Gastroesophageal sphincter (tissue), 4 donors: ENCODE results near the gene CACNA1C. TPM values are rescaled to one million over a fixed set of nuclear protein-coding genes. Genes with fewer than 3 reads are reported as not detected.
A peak's percentile ranks its signal among the peaks of the same experiment; 100 is the strongest.

Experiments
- ATAC-seq: fragments of 150-250 bp; one replicate; pipeline ENCODE4 v1.9.1; 2016; ENCODE audit warnings: mild to moderate bottlenecking, moderate library complexity
- H3K27ac ChIP-seq, 4 donors: fragments of 200-600 bp; sonication (generic) in 3 of 4; 1 replicate in 3 of 4; 2 replicates in 1 of 4; pipeline ENCODE4 v1.5.1; 2016 to 2019
- H3K27me3 ChIP-seq: fragments of 200-600 bp; sonication (generic); one replicate; pipeline ENCODE4 v1.5.1; 2019
- H3K36me3 ChIP-seq, 2 donors: fragments of 200-600 bp; sonication (generic); one replicate each; pipeline ENCODE4 v1.5.1; 2019; ENCODE audit warnings: control low read depth in 1 of 2
- H3K4me1 ChIP-seq, 3 donors: fragments of 200-600 bp; sonication (generic); 1 replicate in 2 of 3; 2 replicates in 1 of 3; pipeline ENCODE4 v1.5.1; 2016 to 2019; ENCODE audit warnings: control low read depth in 2 of 3
- H3K4me3 ChIP-seq, 2 donors: fragments of 200-600 bp; sonication (generic); one replicate each; pipeline ENCODE4 v1.5.1; 2019; ENCODE audit warnings: mild to moderate bottlenecking in 1 of 2, moderate library complexity in 1 of 2
- H3K9me3 ChIP-seq, 3 donors: fragments of 200-600 bp; sonication (generic); one replicate each; pipeline ENCODE4 v1.5.1; 2017 to 2019; ENCODE audit warnings: control low read depth in 2 of 3
- EP300 ChIP-seq: sonication (generic); formaldehyde crosslinking; IDR thresholded peaks from one replicate; pipeline ENCODE4 v1.6.1; 2017; ENCODE audit warnings: antibody characterized with exemption, mild to moderate bottlenecking
- POLR2A ChIP-seq, 2 donors: fragments of 450-650 bp; IDR thresholded peaks; one replicate each; pipeline ENCODE4 v1.6.1; 2017; ENCODE audit warnings: antibody characterized with exemption in 2 of 2, mild to moderate bottlenecking in 2 of 2, moderate library complexity in 1 of 2
- POLR2AphosphoS5 ChIP-seq: sonication (generic); formaldehyde crosslinking; IDR thresholded peaks from one replicate; pipeline ENCODE4 v1.6.1; 2017; ENCODE audit warnings: antibody characterized with exemption
- whole genome bisulfite sequencing, 2 donors: methylation state at CpG; one replicate each; pipeline ENCODE4 v1.1.5; 2018; ENCODE audit warnings: low coverage in 1 of 2; 5-methylcytosine and 5-hydroxymethylcytosine counted together
- total RNA-seq, 4 donors: library from RNA; depleted of rRNA; stranded (reverse); fragments of >200 nt; gene quantifications; one replicate each; pipeline ENCODE4 v1.1.0, GENCODE V29; 2016
- TF ChIP-seq, protein P1 (sequence below), 4 experiments: fragments of 200-600 bp in 2 of 4; fragments of 450-650 bp in 2 of 4; sonication (generic) in 1 of 4; IDR thresholded peaks; one replicate each; pipeline ENCODE4 v1.5.1; 2017 to 2019; ENCODE audit warnings: antibody characterized with exemption in 4 of 4, mild to moderate bottlenecking in 2 of 4, moderate library complexity in 2 of 4

CACNA1C gene
- total RNA-seq, 4 donors from 2014 or later: 22.9 to 96.2 (median 41.4) TPM

DNA sequence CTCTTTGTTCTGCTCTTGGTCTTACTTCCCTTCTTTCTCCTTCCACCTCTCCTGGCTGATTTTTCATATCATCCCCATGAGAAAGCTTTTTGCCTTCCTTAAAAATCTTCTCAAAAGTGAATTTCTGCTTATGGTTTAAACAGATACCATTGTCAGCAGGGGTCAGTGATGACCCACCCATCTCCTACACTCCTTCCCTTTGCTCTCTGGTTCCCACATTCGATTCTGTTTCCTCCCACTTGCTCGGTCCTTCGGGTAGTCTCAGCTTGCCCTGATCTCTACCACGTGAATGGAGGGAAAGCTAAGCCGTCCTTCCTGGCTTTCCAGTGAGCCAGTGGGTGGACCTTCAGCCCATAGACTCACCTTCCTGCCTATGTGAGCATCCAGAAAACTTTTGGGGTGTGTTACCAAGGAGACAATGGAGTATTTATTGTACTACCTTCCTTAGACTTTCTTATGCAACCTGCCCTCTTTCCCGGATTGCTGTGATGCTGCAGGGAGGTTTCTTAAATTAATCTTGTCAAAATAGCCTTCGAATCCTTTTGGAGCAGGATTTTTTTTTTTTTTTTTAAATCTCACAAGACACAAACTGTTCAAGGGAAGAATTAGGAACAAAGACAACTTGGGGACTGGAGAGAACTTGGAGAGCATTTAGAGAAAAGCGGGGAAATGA, 306.3 kb downstream of the CACNA1C start:
- whole genome bisulfite sequencing, 2 donors: 44 to 46% methylated on average over 3 to 5 of the region's 8 CpGs
- H3K27ac ChIP-seq: peak overlapping the region in 2 of 4 donors; percentile 42 to 55
- H3K4me1 ChIP-seq: peaks cover 0 to 40% (median 3%) of the 10 kb centered on the region in 3 donors
- no peak for ATAC-seq
- TF ChIP-seq POLR2A (IDR thresholded peaks at IDR 0.05) (no peak), POLR2AphosphoS5 (no peak), EP300 (no peak)
- TF ChIP-seq, protein P1, sequence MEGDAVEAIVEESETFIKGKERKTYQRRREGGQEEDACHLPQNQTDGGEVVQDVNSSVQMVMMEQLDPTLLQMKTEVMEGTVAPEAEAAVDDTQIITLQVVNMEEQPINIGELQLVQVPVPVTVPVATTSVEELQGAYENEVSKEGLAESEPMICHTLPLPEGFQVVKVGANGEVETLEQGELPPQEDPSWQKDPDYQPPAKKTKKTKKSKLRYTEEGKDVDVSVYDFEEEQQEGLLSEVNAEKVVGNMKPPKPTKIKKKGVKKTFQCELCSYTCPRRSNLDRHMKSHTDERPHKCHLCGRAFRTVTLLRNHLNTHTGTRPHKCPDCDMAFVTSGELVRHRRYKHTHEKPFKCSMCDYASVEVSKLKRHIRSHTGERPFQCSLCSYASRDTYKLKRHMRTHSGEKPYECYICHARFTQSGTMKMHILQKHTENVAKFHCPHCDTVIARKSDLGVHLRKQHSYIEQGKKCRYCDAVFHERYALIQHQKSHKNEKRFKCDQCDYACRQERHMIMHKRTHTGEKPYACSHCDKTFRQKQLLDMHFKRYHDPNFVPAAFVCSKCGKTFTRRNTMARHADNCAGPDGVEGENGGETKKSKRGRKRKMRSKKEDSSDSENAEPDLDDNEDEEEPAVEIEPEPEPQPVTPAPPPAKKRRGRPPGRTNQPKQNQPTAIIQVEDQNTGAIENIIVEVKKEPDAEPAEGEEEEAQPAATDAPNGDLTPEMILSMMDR (IDR thresholded peaks at IDR 0.05): no peak
- peaks cover 0 to 6% of the 10 kb centered on the region in 2 donors for H3K36me3 ChIP-seq
- no peaks in the 10 kb centered on the region for H3K9me3 ChIP-seq
- H3K27me3 ChIP-seq: no peaks in the 10 kb centered on the region
- H3K4me3 ChIP-seq: no peak overlapping the region

DNA sequence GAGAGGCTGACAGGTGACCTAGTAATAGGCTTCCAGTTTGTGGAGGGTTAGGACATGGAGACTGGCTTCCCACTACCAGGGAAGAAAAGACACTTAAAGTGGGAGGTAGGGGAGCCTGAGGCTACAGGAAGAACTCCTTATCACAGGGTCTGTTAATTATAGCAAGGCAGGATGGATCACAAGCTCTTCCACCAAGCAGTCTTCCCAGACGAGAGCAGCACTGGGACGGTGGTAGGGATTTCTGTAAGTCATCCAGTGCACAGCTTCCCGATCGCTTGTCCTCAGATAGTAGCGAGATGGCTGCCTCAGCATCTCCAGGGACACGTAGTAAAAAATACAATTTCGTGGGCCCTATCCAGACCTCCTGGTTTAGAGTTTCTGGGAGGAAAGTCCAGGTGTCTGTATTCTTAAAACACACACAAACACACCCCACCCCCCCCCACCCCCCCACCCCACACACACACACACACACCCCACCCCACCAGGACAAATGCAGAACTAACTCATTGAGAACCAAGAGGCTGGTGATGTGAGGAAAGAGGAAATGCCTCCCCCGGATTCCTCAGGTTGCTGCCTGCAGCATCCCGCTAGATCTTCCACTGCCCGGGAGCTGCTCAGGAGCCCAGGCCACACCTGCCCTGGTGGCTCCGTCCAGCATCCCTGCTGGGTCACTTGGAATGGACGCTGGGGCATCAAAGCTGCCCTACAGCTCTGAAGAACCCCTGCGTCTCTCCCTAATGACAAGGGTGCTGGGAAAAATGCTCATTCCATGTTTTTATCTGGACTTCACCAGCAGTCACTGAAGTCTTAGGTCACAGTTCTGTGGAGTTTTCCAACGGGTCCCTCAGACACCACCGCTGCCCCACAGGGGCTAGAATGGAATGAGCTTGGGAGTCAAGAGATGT, 307.2 kb downstream of the CACNA1C start:
- Histone ChIP-seq H3K4me3 (no peak overlapping the region), H3K4me1 (peaks cover 0 to 31% (median 3%) of the 10 kb centered on the region in 3 donors), H3K27ac (no peak overlapping the region), H3K36me3 (peaks cover 0 to 6% of the 10 kb centered on the region in 2 donors), H3K27me3 (no peaks in the 10 kb centered on the region), H3K9me3 (no peaks in the 10 kb centered on the region)
- no peak for ATAC-seq
- WGBS, 2 donors: 82 to 86% methylated on average over 5 to 10 of the region's 15 CpGs
- TF ChIP-seq, protein P1 (IDR thresholded peaks at IDR 0.05): no peak

DNA sequence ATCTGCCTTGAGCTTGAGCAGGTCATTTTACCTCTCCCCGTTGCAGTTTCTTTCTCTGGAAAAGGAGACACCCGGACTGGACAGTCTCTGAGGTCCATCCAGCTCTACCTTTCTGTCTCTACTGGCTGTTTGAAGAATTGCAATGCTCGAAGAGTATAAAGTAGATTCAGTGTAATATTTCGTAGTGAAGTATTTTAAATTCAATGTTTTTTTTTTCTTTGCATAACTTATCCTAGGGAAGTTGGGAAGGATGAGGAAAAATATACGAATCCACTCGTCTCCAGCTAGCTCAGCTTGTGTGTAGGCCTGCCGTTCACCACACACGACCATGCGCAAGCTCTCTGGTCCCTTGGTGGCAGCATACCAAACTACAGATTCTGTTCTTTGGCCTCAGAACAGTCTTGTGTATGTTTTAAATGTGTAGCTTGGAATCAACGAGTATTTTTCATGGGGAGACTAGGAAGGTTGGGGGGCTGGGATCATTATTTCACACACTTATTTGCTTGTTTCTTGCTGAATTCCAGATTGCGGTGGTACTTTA, 307.9 kb downstream of the CACNA1C start:
- Histone ChIP-seq H3K36me3 (peaks cover 0 to 6% of the 10 kb centered on the region in 2 donors), H3K4me3 (no peak overlapping the region), H3K4me1 (peaks cover 0 to 26% (median 3%) of the 10 kb centered on the region in 3 donors), H3K9me3 (no peaks in the 10 kb centered on the region), H3K27me3 (no peaks in the 10 kb centered on the region), H3K27ac (no peak overlapping the region)
- WGBS, 2 donors: 84 to 91% methylated on average over 11 of the region's 11 CpGs
- TF ChIP-seq POLR2A (IDR thresholded peaks at IDR 0.05) (no peak), EP300 (no peak)
- TF ChIP-seq, protein P1 (IDR thresholded peaks at IDR 0.05): peak in 2 of 4 experiments; percentile 4 to 18
- no peak for ATAC-seq

DNA sequence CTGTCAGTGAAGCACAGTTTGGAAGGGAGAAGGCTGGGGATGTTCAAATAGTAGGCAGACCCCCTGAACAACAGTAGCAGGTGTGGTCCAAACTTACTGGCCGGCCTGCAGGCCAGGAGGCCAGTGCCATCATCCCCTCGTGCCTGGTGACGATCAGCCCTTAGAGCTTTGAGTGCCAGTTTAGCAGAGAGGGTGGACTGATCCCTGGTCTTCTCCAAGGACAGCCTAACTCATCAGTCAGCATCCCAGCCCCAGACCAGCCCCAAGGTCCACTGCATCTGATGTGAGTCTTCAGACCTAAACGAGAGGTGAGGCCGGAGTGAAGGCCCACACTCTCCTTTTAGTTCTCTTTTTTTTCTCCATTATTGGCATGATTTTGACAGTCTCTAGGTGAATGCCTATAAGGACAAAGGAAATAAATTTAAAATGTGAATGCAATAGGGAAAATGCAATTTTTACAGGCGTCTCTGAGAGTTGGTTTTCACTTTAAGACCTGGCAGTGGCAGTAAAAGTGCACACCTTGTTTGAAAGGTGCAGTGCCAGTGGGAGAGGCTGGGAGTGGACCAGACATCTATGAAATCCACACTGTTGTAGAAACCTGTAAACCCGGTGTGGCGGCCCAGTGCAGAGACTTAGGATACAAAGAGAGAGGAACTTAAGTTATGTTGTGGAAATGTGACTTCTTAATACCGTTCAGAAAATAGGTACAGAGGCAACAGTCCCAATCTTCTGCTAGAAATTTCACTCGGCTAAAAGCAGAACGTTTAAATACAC, 311.2 kb downstream of the CACNA1C start:
- Histone ChIP-seq H3K4me3 (no peak overlapping the region), H3K36me3 (peaks cover 0 to 6% of the 10 kb centered on the region in 2 donors), H3K4me1 (peaks cover 0 to 9% (median 0%) of the 10 kb centered on the region in 3 donors), H3K9me3 (no peaks in the 10 kb centered on the region), H3K27me3 (no peaks in the 10 kb centered on the region), H3K27ac (no peak overlapping the region)
- 81 to 87% methylated on average over 8 of the region's 11 CpGs for WGBS, 2 donors
- TF ChIP-seq, protein P1 (IDR thresholded peaks at IDR 0.05): no peak
- no peak for TF ChIP-seq POLR2A (IDR thresholded peaks at IDR 0.05)
- TF ChIP-seq POLR2AphosphoS5: no peak
- TF ChIP-seq EP300: no peak
- no peak for ATAC-seq
